Measurements from ENCODE around the gene BIRC5.
"Not testable (repeated sequence)": the region's sequence is repeated elsewhere in the genome, so short reads cannot be mapped to it uniquely, and the experiment has no call there.

BIRC5 gene

GRCh38 chr17:78225088-78225865, 11.2 kb downstream of the BIRC5 start:
- DNase-seq (ENCODE audit: low read depth in 2 of 2), result no peak

- no peak for DNase-seq (ENCODE audit: low read depth in 2 of 2)
Measured at GRCh38 chr17:78226055-78226758, 12.2 kb downstream of the BIRC5 start.

- no peak for DNase-seq (ENCODE audit: low read depth in 2 of 2)
Measured at GRCh38 chr17:78226759-78227454, 12.9 kb downstream of the BIRC5 start.

- DNase-seq (ENCODE audit: low read depth in 2 of 2), result no peak
Measured at GRCh38 chr17:78227455-78227916, 13.4 kb downstream of the BIRC5 start.

GRCh38 chr17:78228176-78228575, 14.1 kb downstream of the BIRC5 start:
- DNase-seq (ENCODE audit: low read depth in 2 of 2), result no peak

GRCh38 chr17:78230252-78230962, 16.4 kb downstream of the BIRC5 start:
- no peak for DNase-seq (ENCODE audit: low read depth in 2 of 2)

GRCh38 chr17:78230996-78231935, 17.2 kb downstream of the BIRC5 start, which contains the start of gene TMEM235:
Gene TMEM235 (plus strand): TSS chr17:78231631. CDS start chr17:78232024, 393 bp downstream.
- no peak for DNase-seq (ENCODE audit: low read depth in 2 of 2)

GRCh38 chr17:78231991-78232858, 18.2 kb downstream of the BIRC5 start:
- DNase-seq (ENCODE audit: low read depth in 2 of 2), result no peak

- no peak for DNase-seq (ENCODE audit: low read depth in 2 of 2)
Measured at GRCh38 chr17:78232859-78233173, 18.8 kb downstream of the BIRC5 start.

GRCh38 chr17:78233678-78234077, 19.6 kb downstream of the BIRC5 start:
- no peak for DNase-seq (ENCODE audit: low read depth in 2 of 2)

- DNase-seq (ENCODE audit: low read depth in 2 of 2), result no peak
Measured at GRCh38 chr17:78234261-78234865, 20.3 kb downstream of the BIRC5 start.

- not testable (repeated sequence) for DNase-seq (ENCODE audit: low read depth in 2 of 2)
Measured at GRCh38 chr17:78235022-78235421, 21.0 kb downstream of the BIRC5 start.

GRCh38 chr17:78235885-78236284, 21.8 kb downstream of the BIRC5 start:
- DNase-seq (ENCODE audit: low read depth in 2 of 2), result no peak

GRCh38 chr17:78236362-78237127, 22.5 kb downstream of the BIRC5 start:
- DNase-seq (ENCODE audit: low read depth in 2 of 2), result no peak

- DNase-seq (ENCODE audit: low read depth in 2 of 2), result no peak
Measured at GRCh38 chr17:78237401-78238012, 23.5 kb downstream of the BIRC5 start.

- DNase-seq (ENCODE audit: low read depth in 2 of 2), result no peak
Measured at GRCh38 chr17:78238823-78239488, 24.9 kb downstream of the BIRC5 start.

- no peak for DNase-seq (ENCODE audit: low read depth in 2 of 2)
Measured at GRCh38 chr17:78239489-78239931, 25.5 kb downstream of the BIRC5 start.
